Body of pancreas (tissue), 4 donors: ENCODE measurements around the gene KCNMB2.

Source experiments
- POLR2A ChIP-seq, 3 donors: fragments of 450-650 bp; IDR thresholded peaks; one replicate each; pipeline ENCODE4 v1.6.1; 2016; ENCODE audit warnings: antibody characterized with exemption in 3 of 3, mild to moderate bottlenecking in 2 of 3
- TF ChIP-seq, protein P1 (sequence below), 7 experiments: fragments of 450-650 bp in 4 of 7; fragments of 200-600 bp in 3 of 7; sonication (generic) in 3 of 7; IDR thresholded peaks; one replicate each; pipeline ENCODE4 v1.5.1; 2016 to 2019; ENCODE audit warnings: antibody characterized with exemption in 7 of 7

DNA sequence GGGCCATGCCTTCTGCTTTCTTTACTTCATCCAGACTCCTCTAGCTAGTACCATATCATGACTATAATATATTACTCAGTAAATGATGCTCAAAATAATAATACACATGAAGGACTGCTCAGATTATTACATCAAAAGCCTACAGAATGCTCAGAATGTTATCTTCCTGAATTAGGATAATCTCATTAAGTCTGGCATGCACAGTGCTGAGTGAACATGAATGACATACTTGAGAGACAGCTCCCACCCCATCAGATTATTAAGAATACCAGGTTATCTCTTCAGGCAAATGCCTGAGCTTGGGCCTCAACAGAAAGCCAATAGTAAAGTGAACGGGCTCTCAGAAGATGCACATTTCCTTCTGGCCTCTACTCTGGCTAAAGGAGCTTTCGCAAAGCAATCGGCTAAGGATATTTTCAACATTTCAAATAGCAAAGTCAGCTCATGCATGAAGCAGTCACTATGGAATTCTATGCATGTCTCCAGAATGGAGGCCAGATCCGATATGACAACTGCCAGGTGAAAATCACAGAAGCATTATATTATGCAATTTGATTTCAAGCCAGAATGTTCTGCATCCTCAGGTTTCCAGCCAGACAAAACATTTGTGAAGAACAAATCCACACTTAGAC lies 122.6 kb downstream of the KCNMB2 start:
- TF ChIP-seq, protein P1, sequence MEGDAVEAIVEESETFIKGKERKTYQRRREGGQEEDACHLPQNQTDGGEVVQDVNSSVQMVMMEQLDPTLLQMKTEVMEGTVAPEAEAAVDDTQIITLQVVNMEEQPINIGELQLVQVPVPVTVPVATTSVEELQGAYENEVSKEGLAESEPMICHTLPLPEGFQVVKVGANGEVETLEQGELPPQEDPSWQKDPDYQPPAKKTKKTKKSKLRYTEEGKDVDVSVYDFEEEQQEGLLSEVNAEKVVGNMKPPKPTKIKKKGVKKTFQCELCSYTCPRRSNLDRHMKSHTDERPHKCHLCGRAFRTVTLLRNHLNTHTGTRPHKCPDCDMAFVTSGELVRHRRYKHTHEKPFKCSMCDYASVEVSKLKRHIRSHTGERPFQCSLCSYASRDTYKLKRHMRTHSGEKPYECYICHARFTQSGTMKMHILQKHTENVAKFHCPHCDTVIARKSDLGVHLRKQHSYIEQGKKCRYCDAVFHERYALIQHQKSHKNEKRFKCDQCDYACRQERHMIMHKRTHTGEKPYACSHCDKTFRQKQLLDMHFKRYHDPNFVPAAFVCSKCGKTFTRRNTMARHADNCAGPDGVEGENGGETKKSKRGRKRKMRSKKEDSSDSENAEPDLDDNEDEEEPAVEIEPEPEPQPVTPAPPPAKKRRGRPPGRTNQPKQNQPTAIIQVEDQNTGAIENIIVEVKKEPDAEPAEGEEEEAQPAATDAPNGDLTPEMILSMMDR (IDR thresholded peaks at IDR 0.05), result no peak
- TF ChIP-seq POLR2A (IDR thresholded peaks at IDR 0.05), result no peak
